Psoas muscle (tissue), 8 donors: ENCODE results near the gene FYN. TPM values are rescaled to one million over a fixed set of nuclear protein-coding genes. Genes with fewer than 3 reads are reported as not detected.

ENCODE experiments used
- ATAC-seq, 4 donors: fragments of 200-7000 bp; cut with Tn5 transposase; one replicate each; pipeline ENCODE4 v1.9.1; 2020; ENCODE audit warnings: moderate library complexity in 3 of 4, mild to moderate bottlenecking in 2 of 4
- DNase-seq, 2 donors: peaks; one replicate each; pipeline ENCODE4 v3.0.0-alpha.2; 2020
- H3K27ac ChIP-seq: fragments of 200-600 bp; one replicate; pipeline ENCODE4 v1.8.0; 2022
- H3K27me3 ChIP-seq, 3 donors: fragments of 200-600 bp in 1 of 3; one replicate each; pipeline versions ENCODE4 v1.6.1 to v1.8.0; 2013 to 2022; ENCODE audit warnings: low read length in 2 of 3, mild to moderate bottlenecking in 2 of 3, moderate library complexity in 1 of 3; ENCODE audit not compliant: insufficient read depth in 3 of 3
- H3K36me3 ChIP-seq, 2 donors: fragments of 200-600 bp in 1 of 2; one replicate each; pipeline versions ENCODE4 v1.6.1 to v1.8.0; 2013 to 2022; ENCODE audit warnings: low read depth in 1 of 2, mild to moderate bottlenecking in 1 of 2, moderate library complexity in 1 of 2; ENCODE audit not compliant: insufficient read depth in 1 of 2
- H3K4me1 ChIP-seq: fragments of 200-600 bp; one replicate; pipeline ENCODE4 v1.8.0; 2022
- H3K4me3 ChIP-seq: fragments of 200-600 bp; one replicate; pipeline ENCODE4 v1.8.0; 2022; ENCODE audit warnings: mild to moderate bottlenecking
- H3K9me3 ChIP-seq: fragments of 200-600 bp; one replicate; pipeline ENCODE4 v1.8.0; 2022
- WGBS, 3 donors: extraction: QIAGEN DNeasy Blood & Tissue Kit; methylation state at CpG; one replicate each; pipeline versions ENCODE4 v1.1.6 to v1.1.7; 2013; 5-methylcytosine and 5-hydroxymethylcytosine counted together
- intact Hi-C, 2 donors: fragments of 100-400 bp; cut with DNase I; formaldehyde crosslinking; loops; one replicate each; pipeline versions ENCODE4 v1.11.0 to v1.14.2; 2022
- polyA plus RNA-seq, 3 donors: library from polyadenylated mRNA; stranded (reverse); fragments of 200-250 nt; gene quantifications; one replicate each; pipeline ENCODE4 v1.2.3, GENCODE V29; 2013
- total RNA-seq, 4 donors: library from RNA; stranded (reverse); fragmentation: NEBNext Ultra II Directional in 2 of 4; extraction: Animal tissue kit (Norgen Biotek cat#: 25700) in 2 of 4; gene quantifications; one replicate each; pipeline versions ENCODE4 v1.2.1 to v1.2.4, GENCODE V29; 2021 to 2023
- TF ChIP-seq, protein P1 (sequence below): fragments of 200-600 bp; IDR thresholded peaks from one replicate; pipeline ENCODE4 v1.8.0; 2022; ENCODE audit warnings: antibody characterized with exemption
- donor health status: healthy with polysubstance abuse.
- donor health status: DM: no; HTN: no; CAD: no; lungs with moderate emphysema.
- donor health status: Bipolar disorder and iron deficiency.
- donor health status: healthy.
- donor health status: DM: yes; HTN: yes; CAD: no.
- donor health status: DM: no; HTN: no; CAD: no.
- donor health status: DM: no; HTN: no; CAD: no.
- donor health status: DM: yes; HTN: yes; CAD: no.

FYN gene
- total and polyA plus RNA-seq, 7 donors: 7.1 to 27.8 (median 12.3) TPM

DNA sequence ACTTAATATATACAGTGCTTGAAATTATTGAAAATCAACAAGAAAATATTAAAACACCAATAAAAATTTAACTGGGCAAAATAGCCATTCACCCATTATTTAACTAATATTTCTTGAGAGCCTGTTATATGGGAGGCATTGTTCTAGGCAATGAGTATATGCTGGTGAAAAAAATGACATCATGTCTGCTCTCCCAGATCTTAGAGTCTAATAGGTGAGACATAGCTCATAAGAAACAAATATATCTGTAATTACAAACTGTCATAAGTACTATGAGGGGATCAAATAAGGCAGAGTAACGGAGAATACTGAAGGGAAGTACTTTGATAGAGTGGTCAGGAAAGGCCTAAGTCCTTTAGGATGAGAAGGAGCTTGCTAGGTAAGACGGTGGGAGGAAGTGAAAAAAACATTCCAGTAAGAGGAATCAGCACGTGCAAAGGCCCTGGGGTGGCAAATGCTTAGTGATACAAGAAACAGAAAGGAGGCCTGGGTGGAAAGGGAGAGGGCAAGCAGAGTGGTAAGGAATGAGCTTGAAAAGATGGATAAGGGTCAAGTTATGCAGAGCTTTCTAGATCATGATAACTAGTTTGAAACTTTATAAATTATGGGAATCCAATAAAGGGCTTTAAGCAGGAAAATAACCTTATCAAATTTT, 12.2 kb upstream of the FYN start:
- Histone ChIP-seq H3K4me3 (no peak overlapping the region), H3K27me3 (no peaks in the 10 kb centered on the region), H3K9me3 (no peaks in the 10 kb centered on the region), H3K36me3 (no peaks in the 10 kb centered on the region), H3K4me1 (no peaks in the 10 kb centered on the region), H3K27ac (no peak overlapping the region)
- ATAC-seq (no peak), DNase-seq (no peak)
- WGBS, 3 donors: 92 to 97% (median 92%) methylated on average over 3 of the region's 3 CpGs
- TF ChIP-seq, protein P1, sequence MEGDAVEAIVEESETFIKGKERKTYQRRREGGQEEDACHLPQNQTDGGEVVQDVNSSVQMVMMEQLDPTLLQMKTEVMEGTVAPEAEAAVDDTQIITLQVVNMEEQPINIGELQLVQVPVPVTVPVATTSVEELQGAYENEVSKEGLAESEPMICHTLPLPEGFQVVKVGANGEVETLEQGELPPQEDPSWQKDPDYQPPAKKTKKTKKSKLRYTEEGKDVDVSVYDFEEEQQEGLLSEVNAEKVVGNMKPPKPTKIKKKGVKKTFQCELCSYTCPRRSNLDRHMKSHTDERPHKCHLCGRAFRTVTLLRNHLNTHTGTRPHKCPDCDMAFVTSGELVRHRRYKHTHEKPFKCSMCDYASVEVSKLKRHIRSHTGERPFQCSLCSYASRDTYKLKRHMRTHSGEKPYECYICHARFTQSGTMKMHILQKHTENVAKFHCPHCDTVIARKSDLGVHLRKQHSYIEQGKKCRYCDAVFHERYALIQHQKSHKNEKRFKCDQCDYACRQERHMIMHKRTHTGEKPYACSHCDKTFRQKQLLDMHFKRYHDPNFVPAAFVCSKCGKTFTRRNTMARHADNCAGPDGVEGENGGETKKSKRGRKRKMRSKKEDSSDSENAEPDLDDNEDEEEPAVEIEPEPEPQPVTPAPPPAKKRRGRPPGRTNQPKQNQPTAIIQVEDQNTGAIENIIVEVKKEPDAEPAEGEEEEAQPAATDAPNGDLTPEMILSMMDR: no peak
- intact Hi-C loops: no loop called here

- TF ChIP-seq, protein P1: no peak
- WGBS, 3 donors: 95 to 100% (median 98%) methylated on average over 2 of the region's 2 CpGs
- DNase-seq (no peak), ATAC-seq (no peak)
- no peaks in the 10 kb centered on the region for H3K27me3 ChIP-seq
- H3K36me3 ChIP-seq: no peaks in the 10 kb centered on the region
- H3K4me1 ChIP-seq: no peaks in the 10 kb centered on the region
- intact Hi-C loops: no loop called here
- no peaks in the 10 kb centered on the region for H3K9me3 ChIP-seq
- no peak overlapping the region for H3K4me3 ChIP-seq
- no peak overlapping the region for H3K27ac ChIP-seq
Observed at GRCh38 chr6:111884068-111884467, 10.8 kb upstream of the FYN start.

DNA sequence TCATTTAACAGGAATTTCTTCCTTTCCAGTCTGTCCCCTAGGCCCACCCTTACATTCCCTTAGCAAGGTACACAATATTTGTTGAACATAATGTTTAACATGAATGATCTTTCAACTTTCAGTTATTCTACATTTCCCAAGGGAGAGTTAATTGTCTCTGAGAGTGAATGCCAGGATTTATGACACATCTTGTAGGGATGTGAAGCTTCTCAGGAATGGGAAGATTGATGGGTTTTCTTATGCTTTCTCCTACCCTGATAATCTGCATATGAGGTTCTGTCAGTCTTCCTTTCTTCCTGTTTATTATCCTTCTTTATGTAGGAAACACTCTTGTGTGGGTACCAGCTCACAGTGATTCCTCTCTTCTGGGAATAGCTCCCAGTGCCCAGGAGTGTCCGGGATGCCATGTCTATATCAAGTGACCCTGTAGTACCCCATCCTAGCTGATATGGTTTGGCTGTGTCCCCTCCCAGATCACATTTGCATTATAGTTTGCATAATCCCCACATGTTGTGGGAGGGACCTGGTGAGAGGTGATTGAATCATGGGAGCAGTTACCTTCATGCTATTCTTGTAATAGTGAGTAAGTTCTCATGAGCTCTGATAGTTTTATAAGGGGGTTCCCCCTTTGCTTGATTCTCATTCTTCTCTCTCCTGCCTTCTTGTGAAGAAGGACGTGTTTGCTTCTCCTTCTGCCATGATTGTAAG, 7.1 kb upstream of the FYN start:
- 91 to 97% (median 97%) methylated on average over 2 of the region's 2 CpGs for WGBS, 3 donors
- ATAC-seq (no peak), DNase-seq (no peak)
- intact Hi-C loops: no loop called here
- H3K27me3 ChIP-seq: peaks cover 0 to 13% (median 0%) of the 10 kb centered on the region in 3 donors
- H3K4me3 ChIP-seq: no peak overlapping the region
- H3K9me3 ChIP-seq: no peaks in the 10 kb centered on the region
- no peaks in the 10 kb centered on the region for H3K36me3 ChIP-seq
- no peak overlapping the region for H3K27ac ChIP-seq
- TF ChIP-seq, protein P1: no peak
- H3K4me1 ChIP-seq: no peaks in the 10 kb centered on the region

- Histone ChIP-seq H3K4me1 (no peaks in the 10 kb centered on the region), H3K27me3 (peaks cover 0 to 24% (median 3%) of the 10 kb centered on the region in 3 donors), H3K9me3 (no peaks in the 10 kb centered on the region), H3K36me3 (no peaks in the 10 kb centered on the region), H3K27ac (no peak overlapping the region), H3K4me3 (no peak overlapping the region)
- 94 to 98% (median 96%) methylated on average over 4 of the region's 4 CpGs for WGBS, 3 donors
- DNase-seq: no peak
- intact Hi-C loops: loop anchor here in 1 of 2 donors (10.0 kb wide), 1 partner anchor 119 kb away; no protein-coding TSS in a partner anchor
- TF ChIP-seq, protein P1: no peak
- ATAC-seq: no peak
Observed at GRCh38 chr6:111875741-111876140, 2.5 kb upstream of the FYN start.
